Measurements from ENCODE around the gene ATXN10. TPM values are rescaled to one million over a fixed set of nuclear protein-coding genes. Genes with fewer than 3 reads are reported as not detected.

ATXN10 gene
- total and polyA plus RNA-seq, 10 of the 15 experiments (the other 5 are each of a cell fraction or from before 2014, with no cell fraction given): 29.2 to 249 (median 146) TPM

GRCh38 chr22:45883811-45884170 lies 212.2 kb downstream of the ATXN10 start:
- SMC1A ChIA-PET (ENCODE audit: uncharacterized antibody, unreplicated experiment): no interaction called here
- H3K79me2 ChIP-seq (ENCODE audit: control insufficient read depth, insufficient read depth, low read length): no peaks in the 10 kb centered on the region
- no peak overlapping the region for H3K27ac ChIP-seq (ENCODE audit: control insufficient read depth, insufficient read depth)
- intact Hi-C loops (cut with micrococcal nuclease; ENCODE audit: unreplicated experiment): no loop called here
- H4K20me1 ChIP-seq (ENCODE audit: control insufficient read depth, insufficient read depth): no peaks in the 10 kb centered on the region
- RAD21 ChIA-PET (ENCODE audit: unreplicated experiment): no interaction called here
- WGBS (ENCODE audit: insufficient coverage, insufficient replicate concordance, low lambda C conversion rate, missing lambda C conversion rate): 36% methylated on average over 8 of the region's 8 CpGs
- ATAC-seq (no peak), DNase-seq (ENCODE audit: low read depth, low spot score) (no peak), FAIRE-seq (no peak)
- in situ Hi-C loops (cut with MboI): no loop called here
- no peak overlapping the region for H3K4me3 ChIP-seq
- H3K4me1 ChIP-seq (ENCODE audit: control insufficient read depth, insufficient read depth, low read length): no peaks in the 10 kb centered on the region
- no peaks in the 10 kb centered on the region for H3K36me3 ChIP-seq (ENCODE audit: control insufficient read depth in 2 of 2, insufficient read depth in 2 of 2, low read length in 1 of 2)
- no peak overlapping the region for H2AFZ ChIP-seq (ENCODE audit: control insufficient read depth, low read depth, low read length)
- H3K9me3 ChIP-seq (replicated peaks; ENCODE audit: control insufficient read depth, insufficient read depth, low read length): no peaks in the 10 kb centered on the region
- POLR2A ChIA-PET: no interaction called here
- peaks cover 0 to 2% of the 10 kb centered on the region in 2 experiments; a peak in 3 of 4 replicates for H3K27me3 ChIP-seq (replicated peaks in 1 of 2; ENCODE audit: control insufficient read depth in 2 of 2, insufficient read depth in 2 of 2, low read length in 1 of 2)
- no peak overlapping the region for H3K9ac ChIP-seq (ENCODE audit: control insufficient read depth, insufficient read depth, low read length)
- BruUV-seq (replicated peaks): no TSS peak
- CTCF ChIA-PET: no interaction called here
- no peak for TF ChIP-seq PKNOX1 (IDR thresholded peaks at IDR 0.05)
- TF ChIP-seq PML (IDR thresholded peaks at IDR 0.05; ENCODE audit: low read length): no peak
- no peak for TF ChIP-seq ZNF384 (IDR thresholded peaks at IDR 0.05; ENCODE audit: borderline replicate concordance, low read depth, low read length)
- TF ChIP-seq SIN3A (IDR thresholded peaks at IDR 0.05; ENCODE audit: low read depth, low read length): no peak
- TF ChIP-seq FOXM1 (IDR thresholded peaks at IDR 0.05; ENCODE audit: low read depth, low read length): no peak
- TF ChIP-seq IKZF1 (conservative IDR thresholded peaks at IDR 0.05): no peak
- no peak for TF ChIP-seq SIX5 (IDR thresholded peaks at IDR 0.05; ENCODE audit: low read depth, low read length, severe bottlenecking)
- no peak for TF ChIP-seq SP1 (IDR thresholded peaks at IDR 0.05; ENCODE audit: low read depth, low read length)
- no peak for TF ChIP-seq BCL3 (IDR thresholded peaks at IDR 0.05; ENCODE audit: borderline replicate concordance, insufficient read depth, low read depth, low read length, poor library complexity, severe bottlenecking)
- no peak for TF ChIP-seq NR2F1 (conservative IDR thresholded peaks at IDR 0.05)
- no peak for TF ChIP-seq KLF5 (IDR thresholded peaks at IDR 0.05; ENCODE audit: partially characterized antibody)
- TF ChIP-seq CEBPB (IDR thresholded peaks at IDR 0.05; ENCODE audit: borderline replicate concordance in 1 of 2, low read depth in 2 of 2, low read length in 2 of 2): no peak
- TF ChIP-seq CUX1 (IDR thresholded peaks at IDR 0.05; ENCODE audit: insufficient replicate concordance, low read depth, low read length): no peak
- TF ChIP-seq GATAD2B (conservative IDR thresholded peaks at IDR 0.05; ENCODE audit: low read depth): no peak
- TF ChIP-seq ATF2 (IDR thresholded peaks at IDR 0.05; ENCODE audit: low read length): no peak
- TF ChIP-seq PAX8 (IDR thresholded peaks at IDR 0.05): no peak
- no peak overlapping the region for H3K4me2 ChIP-seq (ENCODE audit: control insufficient read depth, insufficient read depth)

Data from GM12878 (cell line).